Adrenal gland (tissue), 5 donors: ENCODE results near the gene CPED1.

Experiments
- POLR2A ChIP-seq, 2 donors: fragments of 450-650 bp; IDR thresholded peaks; one replicate each; pipeline ENCODE4 v1.6.1; 2017; ENCODE audit warnings: antibody characterized with exemption in 2 of 2, mild to moderate bottlenecking in 2 of 2, moderate library complexity in 1 of 2
- TF ChIP-seq, protein P1 (sequence below), 6 experiments: fragments of 450-650 bp in 4 of 6; fragments of 200-600 bp in 2 of 6; sonication (generic) in 1 of 6; IDR thresholded peaks; 1 replicate in 5 of 6; 2 replicates in 1 of 6; pipeline versions ENCODE4 v1.5.1 to v1.8.0; 2016 to 2021; ENCODE audit warnings: antibody characterized with exemption in 6 of 6, mild to moderate bottlenecking in 2 of 6, moderate library complexity in 1 of 6
- donor health status: DM: no; HTN: no; CAD: no.

- TF ChIP-seq, protein P1, sequence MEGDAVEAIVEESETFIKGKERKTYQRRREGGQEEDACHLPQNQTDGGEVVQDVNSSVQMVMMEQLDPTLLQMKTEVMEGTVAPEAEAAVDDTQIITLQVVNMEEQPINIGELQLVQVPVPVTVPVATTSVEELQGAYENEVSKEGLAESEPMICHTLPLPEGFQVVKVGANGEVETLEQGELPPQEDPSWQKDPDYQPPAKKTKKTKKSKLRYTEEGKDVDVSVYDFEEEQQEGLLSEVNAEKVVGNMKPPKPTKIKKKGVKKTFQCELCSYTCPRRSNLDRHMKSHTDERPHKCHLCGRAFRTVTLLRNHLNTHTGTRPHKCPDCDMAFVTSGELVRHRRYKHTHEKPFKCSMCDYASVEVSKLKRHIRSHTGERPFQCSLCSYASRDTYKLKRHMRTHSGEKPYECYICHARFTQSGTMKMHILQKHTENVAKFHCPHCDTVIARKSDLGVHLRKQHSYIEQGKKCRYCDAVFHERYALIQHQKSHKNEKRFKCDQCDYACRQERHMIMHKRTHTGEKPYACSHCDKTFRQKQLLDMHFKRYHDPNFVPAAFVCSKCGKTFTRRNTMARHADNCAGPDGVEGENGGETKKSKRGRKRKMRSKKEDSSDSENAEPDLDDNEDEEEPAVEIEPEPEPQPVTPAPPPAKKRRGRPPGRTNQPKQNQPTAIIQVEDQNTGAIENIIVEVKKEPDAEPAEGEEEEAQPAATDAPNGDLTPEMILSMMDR (IDR thresholded peaks at IDR 0.05): no peak
- no peak for TF ChIP-seq POLR2A (IDR thresholded peaks at IDR 0.05)
Measured at GRCh38 chr7:121080257-121080912, 91.9 kb downstream of the CPED1 start.
